HepG2 (cell line): Measurements from ENCODE around the gene MYOZ3. TPM values are rescaled to one million over a fixed set of nuclear protein-coding genes. Genes with fewer than 3 reads are reported as not detected.

Experiments used
- ARHGAP35 ChIP-seq: sonication (generic); formaldehyde crosslinking; IDR thresholded peaks from 2 replicates; pipeline ENCODE4 v1.9.0; 2022; ENCODE audit warnings: mild to moderate bottlenecking, inconsistent platforms, moderate library complexity, missing genetic modification reagents, borderline replicate concordance
- ARNT2 ChIP-seq: sonication (generic); formaldehyde crosslinking; IDR thresholded peaks from 2 replicates; pipeline ENCODE4 v1.8.0; 2022; ENCODE audit warnings: mild to moderate bottlenecking, low read depth, missing genetic modification reagents, moderate library complexity
- ASH2L ChIP-seq: fragments of 300-600, 200-600 bp; sonication (generic); IDR thresholded peaks from 2 replicates; pipeline ENCODE4 v1.7.0; 2017; ENCODE audit warnings: low read depth, mild to moderate bottlenecking, moderate library complexity, mixed read lengths, low read length; ENCODE audit not compliant: insufficient read length
- ATRX ChIP-seq: sonication (generic); formaldehyde crosslinking; IDR thresholded peaks from 2 replicates; pipeline ENCODE4 v1.4.0; 2020; ENCODE audit warnings: missing genetic modification reagents, borderline replicate concordance
- GTF3A ChIP-seq: sonication (generic); formaldehyde crosslinking; conservative IDR thresholded peaks from 2 replicates; pipeline ENCODE4 v1.4.0; 2020; ENCODE audit warnings: mild to moderate bottlenecking, missing genetic modification reagents
- HMG20A ChIP-seq: IDR thresholded peaks from 2 replicates; pipeline ENCODE4 v1.6.1; 2016; ENCODE audit warnings: borderline replicate concordance
- HNRNPUL1 ChIP-seq: fragments of 200-400 bp; formaldehyde crosslinking; IDR thresholded peaks from 2 replicates; pipeline ENCODE4 v1.6.1; 2017; ENCODE audit warnings: low read depth, mild to moderate bottlenecking, low read length, moderate library complexity
- HOXA5 ChIP-seq: sonication (generic); formaldehyde crosslinking; IDR thresholded peaks from 2 replicates; pipeline ENCODE4 v1.4.0; 2020; ENCODE audit warnings: missing genetic modification reagents
- KDM2A ChIP-seq: sonication (generic); formaldehyde crosslinking; IDR thresholded peaks from 2 replicates; pipeline ENCODE4 v1.4.0; 2020; ENCODE audit warnings: low read depth, missing genetic modification reagents, borderline replicate concordance
- MAFG ChIP-seq: sonication (generic); formaldehyde crosslinking; IDR thresholded peaks from 2 replicates; pipeline ENCODE4 v1.5.1; 2020; ENCODE audit warnings: mild to moderate bottlenecking, missing genetic modification reagents
- PPARG ChIP-seq: conservative IDR thresholded peaks from 2 replicates; pipeline ENCODE4 v1.6.1; 2016; ENCODE audit warnings: missing biosample characterization, missing genetic modification reagents
- RARA ChIP-seq: IDR thresholded peaks from 2 replicates; pipeline ENCODE4 v1.6.1; 2016; ENCODE audit warnings: missing genetic modification reagents, missing compliant biosample characterization
- RCOR2 ChIP-seq: IDR thresholded peaks from 2 replicates; pipeline ENCODE4 v1.6.1; 2016; ENCODE audit warnings: missing biosample characterization, missing genetic modification reagents
- ZFP37 ChIP-seq: sonication (generic); formaldehyde crosslinking; IDR thresholded peaks from 2 replicates; pipeline ENCODE4 v1.4.0; 2020; ENCODE audit warnings: missing genetic modification reagents, borderline replicate concordance
- ZMYM2 ChIP-seq: sonication (generic); formaldehyde crosslinking; IDR thresholded peaks from 2 replicates; pipeline ENCODE4 v1.8.0; 2022; ENCODE audit warnings: mild to moderate bottlenecking, missing genetic modification reagents
- ZNF12 ChIP-seq: sonication (generic); formaldehyde crosslinking; IDR thresholded peaks from 2 replicates; pipeline ENCODE4 v1.5.0; 2020; ENCODE audit warnings: missing genetic modification reagents
- ZNF225 ChIP-seq: sonication (generic); formaldehyde crosslinking; IDR thresholded peaks from 2 replicates; pipeline ENCODE4 v1.4.0; 2020; ENCODE audit warnings: mild to moderate bottlenecking, missing genetic modification reagents
- ZNF33B ChIP-seq: sonication (generic); formaldehyde crosslinking; IDR thresholded peaks from 2 replicates; pipeline ENCODE4 v1.5.1; 2020; ENCODE audit warnings: mild to moderate bottlenecking, missing genetic modification reagents
- ZNF446 ChIP-seq: sonication (generic); formaldehyde crosslinking; IDR thresholded peaks from 2 replicates; pipeline ENCODE4 v1.5.0; 2020; ENCODE audit warnings: mild to moderate bottlenecking, missing genetic modification reagents
- ZNF687 ChIP-seq: sonication (generic); formaldehyde crosslinking; IDR thresholded peaks from 2 replicates; pipeline ENCODE4 v1.5.1; 2020; ENCODE audit warnings: mild to moderate bottlenecking, missing genetic modification reagents, moderate library complexity
- polyA plus RNA-seq, 8 experiments: library from polyadenylated mRNA; depleted of rRNA in 3 of 8; stranded (reverse) in 7 of 8; unstranded in 1 of 8; fragments of >200 nt; fragmentation: Illumina TruSeq in 4 of 8; extraction: Trizol in 4 of 8; gene quantifications; 2 replicates each; pipeline versions ENCODE4 v1.2.1 to v1.2.3, GENCODE V29; 2011 to 2016; ENCODE audit warnings: low read depth in 4 of 8, missing spikeins in 1 of 8, mixed read lengths in 1 of 8; ENCODE audit not compliant: insufficient read depth in 1 of 8
- total RNA-seq, 5 experiments: library from RNA; depleted of rRNA; stranded (reverse); fragments of >200 nt; fragmentation: Illumina TruSeq; extraction: Trizol; gene quantifications; 2 replicates each; pipeline ENCODE4 v1.2.3, GENCODE V29; 2016; ENCODE audit warnings: low read depth in 1 of 5
- TF ChIP-seq, protein P1 (sequence below): sonication (generic); formaldehyde crosslinking; IDR thresholded peaks from 2 replicates; pipeline ENCODE4 v1.4.0; 2020; ENCODE audit warnings: missing genetic modification reagents, mild to moderate bottlenecking, borderline replicate concordance
- TF ChIP-seq, protein P2 (sequence below): sonication (generic); formaldehyde crosslinking; IDR thresholded peaks from 2 replicates; pipeline ENCODE4 v1.4.0; 2020; ENCODE audit warnings: missing genetic modification reagents

MYOZ3 gene
- total and polyA plus RNA-seq, 2 of the 13 experiments (the other 11 are each of a cell fraction or from before 2014, with no cell fraction given), result 0.05 TPM; not detected in 1

DNA sequence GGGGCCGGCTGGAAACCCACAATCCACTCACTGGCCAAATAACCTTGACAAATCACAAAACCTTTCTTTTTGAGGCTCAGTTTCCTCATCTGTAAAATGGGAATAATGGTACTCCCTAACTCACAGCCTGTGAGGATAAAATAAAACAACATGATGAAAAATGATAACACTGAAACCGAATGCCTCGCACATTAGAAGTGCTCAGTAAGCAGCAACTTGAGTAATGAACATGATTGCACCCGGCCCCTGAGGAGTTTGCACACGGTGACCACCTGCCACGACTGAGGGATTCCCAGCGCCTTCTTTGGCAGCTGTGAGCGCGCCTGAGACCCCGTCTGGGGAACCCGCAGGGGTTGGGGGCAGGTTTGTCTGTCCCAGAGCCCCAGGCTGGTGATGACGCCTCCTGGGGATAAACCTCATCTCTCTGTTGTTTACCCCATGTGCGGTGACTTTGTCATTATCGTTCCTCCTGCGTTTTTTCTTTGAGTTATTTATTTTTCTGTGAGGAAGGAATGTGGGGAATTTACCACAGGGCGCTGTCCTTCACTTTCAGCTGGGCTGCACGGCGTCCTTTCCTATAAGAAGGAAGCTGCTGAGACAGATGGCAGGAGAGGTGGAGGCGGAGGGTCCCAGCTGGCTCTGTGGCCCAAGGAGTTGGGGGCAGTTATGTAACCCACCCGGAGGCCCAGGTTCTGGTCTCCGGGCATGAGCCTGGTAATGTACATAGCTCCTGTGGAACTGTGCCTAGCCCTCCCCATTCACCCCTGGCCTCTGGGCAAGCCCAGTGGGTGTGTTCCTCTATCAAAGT, 23.6 kb upstream of the MYOZ3 start (continued):
- TF ChIP-seq MAFG (CRISPR knock-in tag) (no peak), ZNF33B (no peak), KDM2A (CRISPR knock-in tag) (no peak; the same call in 1 of the 2 replicates), GTF3A (CRISPR knock-in tag) (no peak), ZNF446 (CRISPR knock-in tag) (no peak), HNRNPUL1 (no peak), ZNF225 (CRISPR knock-in tag) (no peak), ZFP37 (no peak), HMG20A (CRISPR knock-in tag) (peak; percentile 39; the same call in 1 of the 2 replicates), RCOR2 (no peak), ARNT2 (CRISPR knock-in tag) (no peak), RARA (CRISPR knock-in tag) (peak; percentile 54; the same call in 1 of the 2 replicates), HOXA5 (CRISPR knock-in tag) (peak; percentile 40; the same call in 1 of the 2 replicates), PPARG (CRISPR knock-in tag) (0 out of 2 replicates have a peak, but pooled peaks have one; percentile 32), ZNF687 (CRISPR knock-in tag) (0 out of 2 replicates have a peak, but pooled peaks have one; percentile 20), ZNF12 (no peak), ZMYM2 (CRISPR knock-in tag) (no peak), ARHGAP35 (CRISPR knock-in tag) (no peak), ASH2L (no peak), ATRX (CRISPR knock-in tag) (no peak)
- TF ChIP-seq, protein P1, sequence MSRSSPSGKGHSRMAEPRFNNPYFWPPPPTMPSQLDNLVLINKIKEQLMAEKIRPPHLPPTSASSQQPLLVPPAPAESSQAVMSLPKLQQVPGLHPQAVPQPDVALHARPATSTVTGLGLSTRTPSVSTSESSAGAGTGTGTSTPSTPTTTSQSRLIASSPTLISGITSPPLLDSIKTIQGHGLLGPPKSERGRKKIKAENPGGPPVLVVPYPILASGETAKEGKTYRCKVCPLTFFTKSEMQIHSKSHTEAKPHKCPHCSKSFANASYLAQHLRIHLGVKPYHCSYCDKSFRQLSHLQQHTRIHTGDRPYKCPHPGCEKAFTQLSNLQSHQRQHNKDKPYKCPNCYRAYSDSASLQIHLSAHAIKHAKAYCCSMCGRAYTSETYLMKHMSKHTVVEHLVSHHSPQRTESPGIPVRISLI (CRISPR knock-in tag), result peak; percentile 57; the same call in 1 of the 2 replicates
- TF ChIP-seq, protein P2, sequence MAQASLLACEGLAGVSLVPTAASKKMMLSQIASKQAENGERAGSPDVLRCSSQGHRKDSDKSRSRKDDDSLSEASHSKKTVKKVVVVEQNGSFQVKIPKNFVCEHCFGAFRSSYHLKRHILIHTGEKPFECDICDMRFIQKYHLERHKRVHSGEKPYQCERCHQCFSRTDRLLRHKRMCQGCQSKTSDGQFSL, result no peak
